GM18873 (cell line): Measurements from ENCODE around the gene PRRT1.
"Not testable (repeated sequence)": the region's sequence is repeated elsewhere in the genome, so short reads cannot be mapped to it uniquely, and the experiment has no call there.

ENCODE experiments used
- ATAC-seq: cut with Tn5 transposase; IDR thresholded peaks from one replicate; pipeline ENCODE4 v1.9.1; 2021; ENCODE audit warnings: mild to moderate bottlenecking, moderate library complexity, moderate number of reproducible peaks; ENCODE audit not compliant: unreplicated experiment, low FRiP score

Gene PRRT1

GRCh38 chr6:32151863-32152768 is at the start of gene PRRT1:
TSS of gene PRRT1 (minus strand) at chr6:32151939. CDS start at chr6:32151827, 112 bp downstream.
- ATAC-seq: no peak

DNA sequence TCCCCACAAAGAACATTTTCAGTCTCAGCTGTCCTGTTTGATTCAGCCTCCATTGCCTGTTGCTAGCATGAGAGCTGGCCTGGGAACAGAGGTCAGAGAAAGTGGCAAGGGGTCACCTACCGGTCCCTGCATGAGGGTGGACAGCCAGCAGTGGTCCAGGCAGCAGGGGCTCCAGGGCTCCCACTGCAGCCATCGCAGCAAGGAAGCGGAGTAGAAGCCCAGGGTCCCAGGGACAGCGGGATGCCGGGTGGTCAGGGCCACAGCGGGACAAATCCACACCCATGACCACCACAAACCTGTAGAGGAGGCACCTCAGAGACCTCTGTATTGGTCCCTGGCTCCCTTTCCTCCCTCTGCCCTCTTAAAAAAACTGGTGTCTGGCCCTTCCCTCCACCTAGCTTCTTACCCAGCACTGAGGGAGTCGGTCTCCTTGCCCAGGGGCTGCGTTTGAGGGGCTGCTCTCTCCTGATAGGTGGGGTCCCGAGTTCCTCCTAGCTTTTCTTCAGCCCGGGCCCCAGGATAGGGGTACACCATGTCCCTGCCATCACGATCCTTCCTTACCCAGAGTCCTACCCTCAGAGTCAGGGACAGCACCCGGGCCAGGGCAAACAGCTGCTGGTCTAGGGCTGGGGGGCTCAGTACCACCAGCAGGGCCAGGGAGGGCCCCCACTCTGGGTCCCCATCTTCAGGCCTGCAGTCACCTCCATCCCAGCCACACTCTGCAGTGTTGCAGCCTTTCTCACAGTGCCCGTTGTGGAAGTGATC is 49.2 kb upstream of the PRRT1 start:
- ATAC-seq: no peak

GRCh38 chr6:32198866-32199265 is 47.1 kb upstream of the PRRT1 start:
- ATAC-seq: no peak

DNA sequence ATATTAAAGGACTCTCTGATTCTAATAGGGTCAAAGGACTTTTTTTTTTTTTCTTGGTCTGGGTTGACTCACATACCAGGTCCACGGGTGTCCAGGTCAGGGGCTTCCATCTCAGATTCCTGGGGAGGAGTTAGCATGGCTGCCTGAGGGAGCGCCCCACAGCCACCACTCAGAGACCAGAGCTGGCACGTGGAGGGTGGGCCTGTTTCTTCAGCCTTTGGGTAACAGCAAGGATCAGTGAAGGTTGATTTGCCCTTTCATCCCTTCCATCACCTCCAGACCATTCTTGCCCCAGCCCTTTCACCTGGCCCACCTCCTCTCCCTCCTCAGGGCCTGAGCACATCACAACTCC is 46.6 kb upstream of the PRRT1 start:
- ATAC-seq: no peak

- no peak for ATAC-seq
Observed at GRCh38 chr6:32196682-32197616, 45.2 kb upstream of the PRRT1 start.

DNA sequence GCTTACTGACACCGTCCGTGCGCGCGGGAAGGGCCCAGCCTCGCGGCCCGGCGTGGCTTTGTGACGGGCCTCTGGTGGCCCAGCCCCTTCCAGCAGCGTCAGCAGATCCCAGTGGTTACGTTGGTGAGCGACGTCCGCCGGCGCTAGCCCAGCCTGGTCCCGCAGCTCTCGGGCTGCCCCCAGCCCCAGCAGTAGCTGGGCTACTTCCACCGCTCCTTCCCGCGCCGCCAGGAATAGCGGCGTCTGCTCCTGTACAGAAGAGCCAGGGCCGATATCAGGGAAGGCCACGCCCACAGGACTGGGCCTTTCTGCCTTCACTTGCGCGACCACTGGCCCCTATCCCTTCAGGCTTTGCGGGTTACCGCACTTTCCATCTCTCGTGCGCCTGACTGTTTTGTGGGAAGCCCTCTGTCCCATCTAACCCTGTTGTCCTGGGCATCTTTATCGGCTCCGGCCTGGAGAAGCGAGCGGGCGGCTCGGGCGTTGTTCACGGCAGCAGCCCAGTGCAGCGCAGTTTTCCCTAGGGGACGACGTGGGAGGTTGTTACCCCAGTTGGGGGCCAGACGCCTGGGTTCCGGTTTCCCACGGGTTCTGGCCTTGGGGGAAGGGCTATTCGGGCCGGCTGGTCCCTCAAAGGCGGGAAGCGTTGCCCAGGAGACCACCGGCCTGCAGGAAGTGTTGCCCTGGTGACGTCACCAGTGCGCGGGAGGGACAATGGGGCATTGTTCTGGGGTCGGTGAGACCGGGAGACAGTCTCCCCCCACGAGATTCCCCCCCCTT is 44.4 kb upstream of the PRRT1 start:
- peak; percentile 75 for ATAC-seq

DNA sequence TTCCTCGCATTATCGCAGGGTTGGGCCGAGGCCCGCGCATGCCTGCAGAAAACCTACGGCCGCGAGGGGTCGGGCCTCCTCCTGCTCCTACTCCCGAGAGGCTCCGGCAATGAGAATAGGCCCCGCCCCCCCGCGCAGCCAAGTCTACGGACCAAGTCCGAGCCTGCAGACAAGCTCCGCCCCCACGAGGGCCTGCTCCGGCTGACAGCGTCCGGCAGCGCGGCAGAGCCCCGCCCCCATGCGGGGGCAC is 43.8 kb upstream of the PRRT1 start:
- no peak for ATAC-seq

- ATAC-seq: peak; percentile 61
Observed at GRCh38 chr6:32194825-32195651, 43.3 kb upstream of the PRRT1 start.

DNA sequence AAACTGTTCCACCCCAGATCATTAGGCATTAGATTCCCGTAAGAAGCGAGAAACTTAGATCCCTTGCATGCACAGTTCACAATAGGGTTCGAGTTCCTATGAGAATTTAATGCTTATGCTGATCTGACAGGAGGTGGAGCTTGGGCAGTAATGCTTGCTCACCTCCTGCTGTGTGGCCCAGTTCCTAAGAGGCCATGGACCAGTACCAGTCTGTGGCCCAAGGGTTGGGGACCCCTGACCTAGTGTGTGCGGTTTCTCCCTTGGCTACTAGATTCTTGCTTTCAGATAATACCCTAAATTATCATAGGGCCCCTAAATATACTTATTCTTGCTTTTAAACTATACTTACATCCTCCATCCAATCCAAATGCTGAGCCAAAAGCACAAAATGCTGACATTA is 42.6 kb upstream of the PRRT1 start:
- no peak for ATAC-seq

- ATAC-seq: not testable (repeated sequence)
Observed at GRCh38 chr6:32193096-32193495, 41.4 kb upstream of the PRRT1 start.

DNA sequence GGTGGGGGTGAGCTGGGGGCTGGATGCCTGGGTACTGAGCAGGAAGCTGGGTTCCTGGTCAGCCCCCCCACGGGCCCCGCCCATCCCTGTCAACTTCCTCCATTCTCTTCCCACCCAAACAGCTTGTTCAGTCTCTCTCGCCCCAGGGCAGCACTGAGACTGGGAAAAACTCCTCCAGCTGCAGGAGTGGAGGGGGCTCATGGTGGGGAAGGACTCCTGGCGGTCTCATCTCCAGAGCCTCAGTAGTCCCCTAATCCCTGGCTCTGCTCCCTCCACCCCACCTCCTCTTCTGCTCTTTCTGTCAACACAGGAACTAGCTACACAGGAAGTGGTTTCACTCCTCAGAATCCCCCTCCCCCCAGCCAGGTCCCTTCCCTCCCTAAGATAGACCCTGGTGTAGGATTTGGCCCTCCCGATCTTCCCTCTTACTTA is 40.9 kb upstream of the PRRT1 start, which contains the start of gene GPSM3:
Gene GPSM3, minus strand, starts transcription at position 36 of the 432 bp plus-strand sequence. CDS start 130 bp downstream, outside the sequence.
- ATAC-seq: no peak

GRCh38 chr6:32191696-32192607 is 40.2 kb upstream of the PRRT1 start:
- no peak for ATAC-seq

GRCh38 chr6:32190911-32191677 is 39.4 kb upstream of the PRRT1 start:
- no peak for ATAC-seq

GRCh38 chr6:32190054-32190851 is 38.5 kb upstream of the PRRT1 start, which contains the start of gene PBX2:
TSS of gene PBX2 (minus strand) at chr6:32190202. CDS start at chr6:32189915, 287 bp downstream.
- peak; percentile 49 for ATAC-seq

DNA sequence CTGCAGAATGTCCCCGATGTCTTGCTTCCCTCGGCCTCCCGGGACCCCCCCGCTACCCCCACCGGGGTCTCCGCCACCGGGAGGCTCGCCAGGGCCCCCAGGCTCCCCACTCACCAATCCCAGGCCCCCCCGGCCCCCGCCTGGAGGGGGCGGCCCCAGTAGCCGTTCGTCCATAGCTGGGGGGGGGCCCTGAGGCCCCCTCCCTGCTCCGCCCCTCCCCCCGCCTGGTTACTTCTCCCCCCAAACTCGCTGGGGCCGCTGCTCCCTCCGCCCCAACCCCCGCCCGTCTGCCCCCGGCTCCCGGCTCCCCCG is 38.0 kb upstream of the PRRT1 start:
- no peak for ATAC-seq

DNA sequence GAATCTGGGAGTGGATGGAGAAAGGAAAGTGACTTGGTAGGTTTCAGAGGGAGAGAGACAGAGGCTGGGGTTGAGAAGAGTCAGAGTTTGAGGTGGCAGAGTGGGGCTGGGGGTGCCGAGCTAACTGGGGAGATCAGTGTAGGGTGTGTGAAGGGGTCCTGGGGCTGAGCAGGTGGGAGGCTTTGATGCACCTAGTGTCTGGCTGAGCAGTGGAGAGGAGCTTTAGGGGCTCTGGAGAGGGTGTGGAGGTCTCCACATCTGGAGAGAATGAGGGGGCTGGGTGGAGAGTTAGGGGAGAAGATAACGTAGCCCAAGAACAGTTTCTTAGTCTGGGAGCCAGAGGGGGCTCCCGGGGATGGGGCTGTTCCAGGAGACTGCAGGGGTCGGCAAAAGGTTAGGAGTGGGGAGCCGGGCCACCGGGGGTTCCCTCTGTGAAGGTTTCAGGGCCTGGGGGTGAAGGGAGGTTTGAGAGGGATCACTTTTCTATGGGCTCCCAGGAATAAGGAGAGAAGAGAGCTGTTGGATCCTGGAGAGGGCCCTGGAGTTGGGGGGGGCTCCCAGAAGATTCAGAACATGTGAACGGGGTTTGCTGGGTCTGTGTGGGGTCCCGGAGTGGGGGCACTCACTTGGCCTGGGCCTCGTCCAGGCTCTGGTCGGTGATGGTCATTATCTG is 37.5 kb upstream of the PRRT1 start:
- no peak for ATAC-seq
